ENCODE results near the gene EEFSEC. TPM values are rescaled to one million over a fixed set of nuclear protein-coding genes. Genes with fewer than 3 reads are reported as not detected.
"Not testable (repeated sequence)": the region's sequence is repeated elsewhere in the genome, so short reads cannot be mapped to it uniquely, and the experiment has no call there.

The EEFSEC gene
- total RNA-seq, 2 donors from 2014 or later, result 15.7 to 18.0 TPM

- Histone ChIP-seq H3K27ac (no peak overlapping the region), H3K4me3 (no peak overlapping the region), H3K36me3 (no peaks in the 10 kb centered on the region), H3K9me3 (no peaks in the 10 kb centered on the region), H3K4me1 (no peaks in the 10 kb centered on the region), H3K27me3 (no peaks in the 10 kb centered on the region)
- TF ChIP-seq CTCF (IDR thresholded peaks at IDR 0.05), result no peak
- DNase-seq (ENCODE audit: low spot score), result no peak
Measured at GRCh38 chr3:128145279-128145678, 8.0 kb upstream of the EEFSEC start.

GRCh38 chr3:128146201-128146600, 7.1 kb upstream of the EEFSEC start:
- Histone ChIP-seq H3K4me3 (no peak overlapping the region), H3K27ac (no peak overlapping the region), H3K36me3 (no peaks in the 10 kb centered on the region), H3K27me3 (no peaks in the 10 kb centered on the region), H3K4me1 (no peaks in the 10 kb centered on the region), H3K9me3 (no peaks in the 10 kb centered on the region)
- DNase-seq (ENCODE audit: low spot score), result no peak
- no peak for TF ChIP-seq CTCF (IDR thresholded peaks at IDR 0.05)

DNA sequence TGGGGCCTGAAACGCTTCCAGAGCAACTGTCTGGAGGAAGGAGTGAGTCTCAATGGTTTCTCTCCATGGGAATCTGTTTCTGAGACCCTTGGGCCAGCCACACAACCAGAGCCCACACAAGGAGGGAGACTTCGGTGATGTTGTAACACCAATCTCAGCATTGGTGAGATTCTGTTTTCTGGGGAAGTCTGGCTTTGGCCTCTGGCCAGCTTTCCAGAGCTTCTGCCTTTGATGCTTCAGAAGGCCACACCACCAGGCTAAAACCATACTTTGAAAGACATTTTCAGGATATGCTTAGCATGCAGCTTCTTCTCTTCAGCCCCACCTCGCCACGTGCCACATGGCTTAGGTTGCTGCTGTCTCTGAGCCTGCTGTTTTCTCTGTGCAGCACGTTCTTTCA, 3.6 kb upstream of the EEFSEC start:
- no peaks in the 10 kb centered on the region for H3K36me3 ChIP-seq
- no peak for DNase-seq (ENCODE audit: low spot score)
- TF ChIP-seq CTCF (IDR thresholded peaks at IDR 0.05), result no peak

GRCh38 chr3:128151758-128152274, 1.5 kb upstream of the EEFSEC start:
- Histone ChIP-seq H3K27me3 (no peaks in the 10 kb centered on the region), H3K36me3 (no peaks in the 10 kb centered on the region), H3K4me3 (no peak overlapping the region), H3K9me3 (no peaks in the 10 kb centered on the region), H3K4me1 (peaks cover 0 to 25% of the 10 kb centered on the region in 2 donors), H3K27ac (no peak overlapping the region)
- DNase-seq (ENCODE audit: low spot score), result no peak
- TF ChIP-seq CTCF (IDR thresholded peaks at IDR 0.05), result no peak

More for the DNA sequence above, 3.6 kb upstream of the EEFSEC start:
- Histone ChIP-seq H3K9me3 (no peaks in the 10 kb centered on the region), H3K27ac (no peak overlapping the region), H3K27me3 (no peaks in the 10 kb centered on the region), H3K4me1 (peaks cover 0 to 7% of the 10 kb centered on the region in 2 donors), H3K4me3 (no peak overlapping the region)

DNA sequence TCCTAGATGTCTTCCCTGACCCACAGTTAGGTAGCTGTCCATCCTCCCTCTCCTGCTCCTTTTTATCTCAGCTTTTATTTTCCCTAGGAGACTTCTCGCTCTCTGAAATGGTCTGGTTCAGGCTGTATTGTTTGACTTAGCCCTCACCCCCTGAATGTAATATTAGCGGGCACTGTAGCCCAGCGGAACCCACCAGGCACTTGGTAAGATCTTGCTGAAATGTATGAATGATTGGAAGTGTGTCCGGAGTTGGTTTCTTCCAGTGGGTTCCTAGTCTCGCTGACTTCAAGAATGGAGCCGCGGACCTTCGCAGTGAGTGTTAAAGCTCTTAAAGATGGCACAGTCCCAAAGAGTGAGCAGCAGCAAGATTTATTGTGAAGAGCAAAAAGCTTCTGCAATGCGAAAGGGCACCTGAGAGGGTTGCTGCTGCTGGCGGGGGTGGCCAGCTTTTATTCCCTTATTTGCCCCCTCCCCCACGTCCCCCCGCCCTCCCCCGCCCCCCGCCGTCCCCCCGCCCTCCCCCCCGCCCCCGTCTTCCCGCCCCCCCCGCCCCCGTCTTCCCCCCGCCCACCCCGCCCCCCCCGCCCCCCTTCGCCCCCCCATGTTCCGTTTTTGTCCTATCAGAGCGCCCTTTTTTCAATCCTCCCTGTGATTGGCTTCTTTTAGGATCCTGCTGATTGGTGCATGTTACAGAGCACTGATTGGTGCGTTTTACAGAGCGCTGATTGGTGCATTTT, 694 bp upstream of the EEFSEC start:
- H3K27ac ChIP-seq, result peak overlapping the region; percentile 90 to 92
- no peak for DNase-seq (ENCODE audit: low spot score)
- no peaks in the 10 kb centered on the region for H3K27me3 ChIP-seq
- TF ChIP-seq CTCF (IDR thresholded peaks at IDR 0.05), result no peak
- peaks cover 0 to 25% of the 10 kb centered on the region in 2 donors for H3K4me1 ChIP-seq
- H3K9me3 ChIP-seq, result no peaks in the 10 kb centered on the region
- H3K4me3 ChIP-seq, result peak overlapping the region; percentile 79 to 83
- peaks cover 3% of the 10 kb centered on the region for H3K36me3 ChIP-seq

- not testable (repeated sequence) for H3K36me3 ChIP-seq; H3K27me3 ChIP-seq; H3K9me3 ChIP-seq; DNase-seq (ENCODE audit: low spot score)
- Histone ChIP-seq H3K4me1 (peaks cover 0 to 25% of the 10 kb centered on the region in 2 donors), H3K27ac (peak overlapping the region; percentile 90 to 92), H3K4me3 (peak overlapping the region; percentile 79 to 83)
Measured at GRCh38 chr3:128154354-128154753, 1.1 kb downstream of the EEFSEC start.
